Panc1 (cell line): ENCODE results near the gene RPL10A.

Source experiments
- CTCF ChIP-seq: fragments of 450-650 bp; IDR thresholded peaks from 2 replicates; pipeline ENCODE4 v1.5.1; 2017; ENCODE audit warnings: mild to moderate bottlenecking
- REST ChIP-seq, 2 experiments: IDR thresholded peaks; 2 replicates each; pipeline ENCODE4 v1.6.1; 2011 to 2012; ENCODE audit warnings: low read depth in 2 of 2, control low read depth in 1 of 2, low read length in 1 of 2, mild to moderate bottlenecking in 1 of 2, moderate library complexity in 1 of 2; ENCODE audit not compliant: insufficient read depth in 1 of 2

- no peak for TF ChIP-seq CTCF
- TF ChIP-seq REST (IDR thresholded peaks at IDR 0.05; ENCODE audit: insufficient read depth in 1 of 2, low read depth in 2 of 2, low read length in 1 of 2), result no peak
Observed at GRCh38 chr6:35442693-35443092, 25.5 kb upstream of the RPL10A start.
